Left ventricle myocardium superior (tissue), 1 donor: Measurements from ENCODE around the gene MAP2K7. TPM values are rescaled to one million over a fixed set of nuclear protein-coding genes. Genes with fewer than 3 reads are reported as not detected.

Source experiments
- ATAC-seq: fragments of 200-7000 bp; cut with Tn5 transposase; one replicate; pipeline ENCODE4 v1.9.1; 2020; ENCODE audit warnings: mild to moderate bottlenecking, moderate library complexity
- DNase-seq: peaks from one replicate; pipeline ENCODE4 v3.0.0-alpha.2; 2020
- intact Hi-C: fragments of 100-400 bp; cut with micrococcal nuclease; formaldehyde crosslinking; loops from one replicate; pipeline ENCODE4 v1.11.0; 2022
- total RNA-seq: library from RNA; stranded (reverse); fragmentation: NEBNext Ultra II Directional; extraction: Animal tissue kit (Norgen Biotek cat#: 25700); gene quantifications from one replicate; pipeline ENCODE4 v1.2.1, GENCODE V29; 2021
- donor health status: DM: no; HTN: yes; CAD: no; lungs with severe emphysema.

MAP2K7 gene
- total RNA-seq, 1 donor from 2014 or later: 30.4 TPM

- intact Hi-C loops: no loop called here
- DNase-seq (no peak), ATAC-seq (no peak)
Observed at GRCh38 chr19:7902796-7903243, 857 bp upstream of the MAP2K7 start.

GRCh38 chr19:7904074-7905020 lies 670 bp downstream of the MAP2K7 start:
- peak; percentile 55 for ATAC-seq
- peak; percentile 79 for DNase-seq
- intact Hi-C loops: no loop called here

GRCh38 chr19:7905268-7905667 lies 1.6 kb downstream of the MAP2K7 start:
- intact Hi-C loops: no loop called here
- no peak for DNase-seq
- no peak for ATAC-seq

DNA sequence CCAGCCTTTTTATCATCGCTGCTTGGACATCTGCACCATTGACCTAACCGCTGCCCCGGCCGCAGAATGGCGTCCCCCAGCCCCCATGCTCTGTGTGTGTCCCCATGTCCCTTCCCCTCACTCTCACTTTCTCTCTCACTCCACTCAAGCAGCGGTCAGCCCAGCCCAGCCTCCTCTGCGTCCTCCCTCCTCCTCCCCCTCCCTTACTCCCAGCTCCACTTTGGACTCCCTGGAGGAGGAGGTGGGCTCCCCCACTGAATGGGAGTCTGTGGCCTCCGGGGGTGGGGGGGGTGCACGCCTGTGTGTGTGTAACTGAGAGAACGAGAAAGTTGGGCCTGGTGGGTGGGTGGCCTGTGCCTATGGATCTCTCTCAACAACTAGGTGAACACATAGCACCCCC lies 2.2 kb downstream of the MAP2K7 start:
- DNase-seq (no peak), ATAC-seq (no peak)
- intact Hi-C loops: no loop called here

- ATAC-seq (no peak), DNase-seq (no peak)
- intact Hi-C loops: no loop called here
Observed at GRCh38 chr19:7907122-7907521, 3.4 kb downstream of the MAP2K7 start.

- intact Hi-C loops: no loop called here
- ATAC-seq (no peak), DNase-seq (no peak)
Observed at GRCh38 chr19:7907544-7907943, 3.9 kb downstream of the MAP2K7 start.

DNA sequence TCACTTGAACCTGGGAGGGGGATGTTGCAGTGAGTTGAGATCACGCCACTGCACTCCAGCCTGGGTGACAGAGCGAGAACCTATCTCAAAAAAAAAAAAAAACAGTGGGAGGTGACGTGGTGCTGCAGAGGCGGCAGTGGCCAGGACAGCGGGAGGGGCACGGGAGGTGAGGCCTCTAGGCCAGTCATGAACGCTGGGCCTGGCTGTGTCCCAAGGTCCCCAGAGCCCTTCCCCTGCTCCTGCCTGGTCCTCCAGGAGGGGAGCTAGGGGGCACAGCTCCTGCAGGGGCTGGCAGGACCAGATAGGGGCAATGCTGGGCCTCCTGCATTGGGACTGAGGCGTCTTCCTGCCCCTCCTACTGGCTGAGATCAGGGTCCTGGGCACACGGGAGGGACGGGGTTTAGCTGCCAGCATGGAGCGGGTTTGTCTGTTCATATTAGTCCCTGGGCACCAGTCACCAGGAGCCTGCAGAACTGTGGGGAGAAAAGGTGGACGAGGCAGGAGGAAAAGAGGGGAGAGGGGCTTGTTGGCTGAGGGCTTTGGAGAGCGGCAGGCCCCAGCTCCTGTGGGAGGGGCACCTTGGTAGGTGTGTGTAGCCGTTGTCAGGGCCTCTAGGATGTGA lies 4.5 kb downstream of the MAP2K7 start:
- DNase-seq: no peak
- intact Hi-C loops: no loop called here

DNA sequence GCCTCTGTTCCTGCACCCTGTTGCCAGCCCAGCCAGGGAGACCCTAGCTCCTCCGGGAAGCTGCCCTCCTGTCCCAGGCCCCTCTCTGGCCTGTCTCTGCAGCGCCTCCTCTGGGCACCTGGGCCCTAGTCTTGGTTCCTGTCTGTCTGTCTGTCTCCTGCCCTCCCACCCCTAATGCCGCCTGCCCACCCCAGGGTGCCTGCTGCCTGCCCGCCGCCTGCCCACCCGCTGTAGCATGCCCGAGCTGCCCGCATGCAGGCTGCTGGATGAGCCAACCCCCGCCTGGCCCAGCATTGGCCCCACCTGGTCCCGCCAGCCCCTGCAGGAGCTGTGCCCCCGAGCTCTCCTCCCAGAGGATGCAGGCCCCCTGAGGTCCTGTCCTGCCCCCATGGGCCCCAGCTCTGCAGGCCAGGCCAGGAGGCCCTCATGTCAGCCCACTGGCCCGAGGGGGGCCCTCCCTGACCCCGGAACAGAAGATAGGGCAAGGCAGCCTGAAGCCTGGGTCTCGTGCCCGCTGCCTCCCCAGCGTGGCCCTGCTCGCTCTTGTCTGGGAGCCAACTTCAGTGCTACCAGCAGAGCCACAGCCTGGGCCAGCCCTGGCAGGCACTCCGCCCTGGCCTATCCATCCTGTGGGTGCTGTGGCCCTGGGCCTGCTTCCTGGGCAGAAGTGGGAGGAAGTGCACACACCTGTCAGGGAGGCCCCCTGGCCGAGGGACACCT lies 5.2 kb downstream of the MAP2K7 start:
- peak; percentile 36 for DNase-seq
- intact Hi-C loops: no loop called here

More for the DNA sequence above, 4.5 kb downstream of the MAP2K7 start:
- no peak for ATAC-seq

GRCh38 chr19:7909471-7910067 lies 5.9 kb downstream of the MAP2K7 start:
- no peak for ATAC-seq
- intact Hi-C loops: no loop called here
- peak; percentile 23 for DNase-seq

More for the DNA sequence above, 5.2 kb downstream of the MAP2K7 start:
- no peak for ATAC-seq

DNA sequence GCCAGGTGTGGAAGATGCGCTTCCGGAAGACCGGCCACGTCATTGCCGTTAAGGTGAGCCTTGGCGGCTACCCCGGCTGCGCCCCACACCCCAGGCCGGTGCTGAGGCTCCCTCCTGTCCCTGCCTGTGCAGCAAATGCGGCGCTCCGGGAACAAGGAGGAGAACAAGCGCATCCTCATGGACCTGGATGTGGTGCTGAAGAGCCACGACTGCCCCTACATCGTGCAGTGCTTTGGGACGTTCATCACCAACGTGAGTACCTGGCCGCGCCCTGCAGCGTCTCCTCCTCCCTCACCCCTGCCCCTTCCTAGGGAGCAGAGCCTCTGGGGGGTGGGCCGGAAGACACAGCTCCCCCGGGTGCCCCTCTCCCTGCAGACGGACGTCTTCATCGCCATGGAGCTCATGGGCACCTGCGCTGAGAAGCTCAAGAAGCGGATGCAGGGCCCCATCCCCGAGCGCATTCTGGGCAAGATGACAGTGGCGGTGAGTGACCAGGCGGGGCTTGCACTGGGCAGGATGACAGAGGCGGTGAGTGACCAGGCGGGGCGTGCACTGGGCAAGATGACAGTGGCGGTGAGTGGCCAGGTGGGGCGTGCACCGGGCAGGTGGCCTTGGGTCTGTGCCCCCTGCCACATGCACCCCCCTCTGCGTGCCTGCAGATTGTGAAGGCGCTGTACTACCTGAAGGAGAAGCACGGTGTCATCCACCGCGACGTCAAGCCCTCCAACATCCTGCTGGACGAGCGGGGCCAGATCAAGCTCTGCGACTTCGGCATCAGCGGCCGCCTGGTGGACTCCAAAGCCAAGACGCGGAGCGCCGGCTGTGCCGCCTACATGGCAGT lies 6.9 kb downstream of the MAP2K7 start:
- intact Hi-C loops: no loop called here
- DNase-seq (no peak), ATAC-seq (no peak)

GRCh38 chr19:7911508-7912143 lies 7.9 kb downstream of the MAP2K7 start:
- ATAC-seq (no peak), DNase-seq (no peak)
- intact Hi-C loops: no loop called here

GRCh38 chr19:7912144-7912696 lies 8.5 kb downstream of the MAP2K7 start:
- DNase-seq: no peak
- no peak for ATAC-seq
- intact Hi-C loops: no loop called here

GRCh38 chr19:7912697-7913564 lies 9.3 kb downstream of the MAP2K7 start:
- ATAC-seq (no peak), DNase-seq (no peak)
- intact Hi-C loops: no loop called here

DNA sequence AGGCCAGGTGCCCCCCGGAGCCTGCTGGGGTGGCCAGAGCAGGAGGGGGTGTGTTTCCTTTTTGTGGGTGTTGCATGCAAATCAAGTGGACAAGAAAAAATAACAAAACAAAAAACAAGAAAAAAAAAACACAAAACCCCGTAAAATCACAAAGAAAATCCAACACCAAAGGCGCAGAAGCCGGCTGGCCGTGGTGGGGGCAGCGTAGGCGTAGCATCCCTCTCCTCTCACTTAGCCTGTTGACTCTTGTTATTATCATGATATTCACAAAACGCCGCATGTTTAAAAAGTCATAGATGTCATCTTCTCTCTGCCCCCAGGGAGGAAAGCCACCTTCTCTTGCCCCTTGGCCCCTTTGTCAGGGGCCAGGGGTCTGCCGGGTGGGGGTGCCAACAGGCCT lies 10.0 kb downstream of the MAP2K7 start:
- ATAC-seq (no peak), DNase-seq (no peak)
- intact Hi-C loops: no loop called here

- ATAC-seq (no peak), DNase-seq (no peak)
- intact Hi-C loops: no loop called here
Observed at GRCh38 chr19:7914099-7914498, 10.4 kb downstream of the MAP2K7 start.

DNA sequence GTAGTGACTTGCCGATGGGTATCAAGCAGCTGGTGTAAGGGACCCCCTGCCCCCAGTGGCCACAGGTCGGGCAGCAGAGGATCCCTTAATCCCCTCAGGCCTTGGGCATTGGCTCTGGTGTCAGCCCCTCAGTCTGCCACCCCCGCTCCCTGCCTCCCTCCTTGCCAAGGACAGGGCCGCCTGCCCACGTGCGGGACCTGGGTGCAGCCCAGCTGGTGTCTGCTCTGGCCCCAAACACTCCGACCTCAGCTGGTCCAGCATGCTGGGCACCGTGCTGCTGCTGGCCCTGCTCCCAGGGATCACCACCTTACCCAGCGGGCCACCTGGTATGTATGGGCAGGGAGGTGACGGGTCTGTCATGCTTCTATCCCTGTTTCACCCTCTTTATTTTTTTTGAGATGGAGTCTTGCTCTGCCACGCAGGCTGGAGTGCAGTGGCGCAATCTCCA lies 10.9 kb downstream of the MAP2K7 start, which contains the start of gene TGFBR3L:
TSS of gene TGFBR3L (plus strand) at position 233 of the 448 bp plus-strand sequence.
- intact Hi-C loops: no loop called here
- no peak for ATAC-seq
- no peak for DNase-seq
